Epithelial cell of prostate (primary cell): ENCODE data around the gene KCNA5.

Experiments used
- DNase-seq: peaks from one replicate; pipeline ENCODE4 v3.0.0-alpha.2; 2011; ENCODE audit warnings: low read depth, low spot score
- H3K27ac ChIP-seq: fragments of 450-650 bp; 2 replicates; pipeline ENCODE4 v1.5.1; 2017; ENCODE audit warnings: mild to moderate bottlenecking

Gene KCNA5

DNA sequence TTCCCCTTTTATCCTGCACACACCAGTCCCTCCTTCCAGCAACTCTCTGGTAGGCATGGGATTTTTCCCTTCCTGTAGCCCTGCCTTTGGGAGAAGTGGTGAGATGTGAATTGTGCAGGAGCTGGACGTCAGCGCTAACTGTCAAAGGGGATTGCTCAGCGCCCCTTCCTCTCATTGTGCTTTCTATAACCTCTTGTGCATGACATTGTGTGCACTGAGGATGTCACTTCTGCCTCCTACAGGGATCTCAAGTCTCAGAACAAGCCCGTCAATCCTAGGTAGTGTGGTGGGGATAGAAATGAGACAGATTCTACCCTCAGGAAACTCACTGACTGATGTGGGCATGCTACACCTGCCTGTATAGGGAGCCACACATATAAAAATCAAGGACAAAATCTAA, 8.7 kb downstream of the KCNA5 start:
- no peak for DNase-seq
- H3K27ac ChIP-seq, result no peak overlapping the region

DNA sequence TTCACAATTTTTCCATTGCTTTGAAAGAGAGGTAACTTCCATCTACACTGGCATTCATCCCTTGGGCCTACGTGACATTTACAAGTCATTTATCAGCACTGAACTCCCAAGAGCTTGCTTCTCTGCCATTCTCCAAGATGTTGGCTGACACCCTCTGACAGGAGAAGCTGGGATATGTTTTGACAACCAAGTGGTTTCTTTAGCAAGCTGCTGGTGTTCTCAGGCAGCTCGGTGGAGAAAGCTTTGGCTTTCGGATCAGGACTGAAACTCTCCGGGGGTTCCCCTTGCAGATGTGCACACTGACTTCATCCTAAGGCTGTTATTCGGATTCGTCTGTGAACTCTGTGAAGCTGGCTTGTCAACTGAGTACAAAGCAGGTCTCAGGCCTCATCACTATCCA, 15.7 kb downstream of the KCNA5 start:
- DNase-seq, result no peak
- H3K27ac ChIP-seq, result no peak overlapping the region

- no peak for DNase-seq
These were observed 17.3 kb downstream of the KCNA5 start for GRCh38 chr12:5060958-5061357.

GRCh38 chr12:5063149-5063548, 19.5 kb downstream of the KCNA5 start:
- no peak overlapping the region for H3K27ac ChIP-seq
- no peak for DNase-seq

More at GRCh38 chr12:5060958-5061357, 17.3 kb downstream of the KCNA5 start:
- no peak overlapping the region for H3K27ac ChIP-seq

GRCh38 chr12:5064913-5065490, 21.3 kb downstream of the KCNA5 start:
- H3K27ac ChIP-seq, result no peak overlapping the region
- no peak for DNase-seq

GRCh38 chr12:5066251-5066650, 22.6 kb downstream of the KCNA5 start:
- DNase-seq, result no peak
- H3K27ac ChIP-seq, result no peak overlapping the region

- DNase-seq, result no peak
- no peak overlapping the region for H3K27ac ChIP-seq
These were observed 24.4 kb downstream of the KCNA5 start for GRCh38 chr12:5068126-5068525.

- no peak for DNase-seq
- H3K27ac ChIP-seq, result no peak overlapping the region
These were observed 24.9 kb downstream of the KCNA5 start for GRCh38 chr12:5068619-5069018.

DNA sequence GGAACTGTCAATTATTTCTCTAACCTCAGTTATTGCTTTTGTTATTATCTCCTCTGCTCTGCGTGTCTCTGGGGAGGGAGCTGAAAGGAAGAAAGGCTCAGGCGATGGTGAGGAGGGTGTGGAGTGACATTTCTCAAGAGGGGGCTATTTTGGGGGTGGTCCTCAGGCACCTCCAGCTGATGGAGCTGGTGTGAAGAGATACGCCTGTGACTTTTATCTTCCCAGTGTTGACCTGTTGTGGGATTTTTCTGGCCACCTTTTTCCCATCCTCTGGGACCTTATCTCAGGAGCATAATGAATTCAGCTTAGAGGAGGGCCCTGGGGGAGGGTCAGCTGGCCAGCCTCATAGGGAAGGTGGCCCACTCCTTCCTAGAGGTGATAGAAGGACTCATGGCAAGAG, 26.4 kb downstream of the KCNA5 start:
- DNase-seq, result no peak
- no peak overlapping the region for H3K27ac ChIP-seq

DNA sequence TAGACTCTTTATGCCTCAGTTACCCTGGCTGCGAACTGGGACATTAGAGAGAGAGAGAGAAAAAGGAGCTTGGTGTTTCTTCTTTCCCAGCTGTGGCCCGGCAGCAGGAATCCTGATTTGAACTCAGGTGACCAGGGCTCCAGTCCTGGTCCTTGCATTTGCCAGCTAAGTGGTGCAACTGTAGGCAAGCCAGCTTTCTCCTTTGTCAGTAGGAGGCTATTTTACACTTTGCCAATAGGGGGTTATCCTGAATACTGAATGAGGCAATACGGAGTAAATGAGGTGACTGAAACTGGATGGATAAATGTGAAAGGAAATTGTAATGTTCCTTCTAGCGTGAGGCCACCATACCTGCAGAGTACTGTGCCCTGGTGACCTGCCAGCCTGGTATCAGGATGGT, 27.8 kb downstream of the KCNA5 start:
- H3K27ac ChIP-seq, result no peak overlapping the region
- DNase-seq, result no peak

DNA sequence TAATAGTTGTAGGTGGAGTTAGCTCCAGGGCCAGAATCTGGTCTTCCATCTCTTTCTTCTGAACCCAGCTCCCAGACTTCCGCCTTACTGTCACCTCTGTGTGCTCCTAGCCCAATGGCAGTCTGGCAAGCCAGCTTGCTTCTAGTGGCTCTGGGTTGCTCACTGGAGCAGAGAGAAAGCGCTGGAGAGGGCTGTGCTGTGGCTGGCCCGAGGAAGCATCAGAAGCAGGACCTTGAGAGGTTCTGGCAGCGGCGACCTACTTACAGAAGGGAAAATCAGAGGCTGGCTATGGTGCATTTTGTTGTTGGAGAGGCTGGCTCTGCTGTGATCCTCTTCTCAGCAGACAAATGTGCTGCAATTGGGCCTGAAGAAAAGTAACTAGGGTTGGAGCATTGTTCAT, 28.6 kb downstream of the KCNA5 start:
- no peak overlapping the region for H3K27ac ChIP-seq
- DNase-seq, result no peak

DNA sequence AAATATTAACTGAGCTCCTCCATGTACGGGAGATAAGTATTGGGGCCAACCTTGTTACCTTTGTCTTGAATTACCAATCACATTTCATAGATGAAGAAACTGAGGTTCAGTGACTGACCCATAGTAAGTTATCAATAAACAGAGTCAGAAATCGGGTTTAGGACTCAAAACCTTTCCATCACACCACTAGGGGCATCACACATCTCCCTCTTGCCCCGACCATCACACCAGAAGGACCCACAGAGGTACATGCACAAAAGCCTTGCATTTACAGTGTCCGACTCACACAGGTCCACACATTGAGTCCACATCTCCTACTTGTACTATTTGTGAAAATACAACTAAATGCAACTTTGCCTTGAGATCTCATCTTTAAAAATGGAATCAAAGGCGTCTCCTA, 29.4 kb downstream of the KCNA5 start:
- no peak overlapping the region for H3K27ac ChIP-seq
- no peak for DNase-seq

GRCh38 chr12:5073853-5074252, 30.2 kb downstream of the KCNA5 start:
- DNase-seq, result no peak
- no peak overlapping the region for H3K27ac ChIP-seq

- DNase-seq, result no peak
- no peak overlapping the region for H3K27ac ChIP-seq
These were observed 33.1 kb downstream of the KCNA5 start for GRCh38 chr12:5076761-5077160.

GRCh38 chr12:5078423-5078822, 34.7 kb downstream of the KCNA5 start:
- no peak for DNase-seq

DNA sequence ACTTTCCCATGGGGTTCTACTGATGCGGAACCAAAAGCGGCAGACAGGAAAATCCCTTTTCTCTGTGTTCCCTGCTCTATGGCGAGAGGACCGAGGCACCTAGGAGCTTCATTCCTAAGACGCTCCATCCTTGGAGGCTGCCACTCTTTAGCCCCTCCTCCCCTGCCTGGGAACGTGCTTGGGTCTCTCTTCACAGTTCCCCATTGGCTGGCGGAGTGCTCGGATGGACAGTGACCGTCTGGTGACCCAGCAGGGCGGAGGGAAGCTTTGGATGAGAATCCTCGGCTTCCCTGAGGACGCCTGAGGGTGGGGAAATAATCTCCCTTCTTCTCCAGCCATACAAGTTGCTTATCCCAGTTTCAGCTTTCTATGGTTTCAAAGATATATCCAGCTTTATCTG, 37.3 kb downstream of the KCNA5 start:
- no peak for DNase-seq
- H3K27ac ChIP-seq, result no peak overlapping the region

More at GRCh38 chr12:5078423-5078822, 34.7 kb downstream of the KCNA5 start:
- no peak overlapping the region for H3K27ac ChIP-seq

DNA sequence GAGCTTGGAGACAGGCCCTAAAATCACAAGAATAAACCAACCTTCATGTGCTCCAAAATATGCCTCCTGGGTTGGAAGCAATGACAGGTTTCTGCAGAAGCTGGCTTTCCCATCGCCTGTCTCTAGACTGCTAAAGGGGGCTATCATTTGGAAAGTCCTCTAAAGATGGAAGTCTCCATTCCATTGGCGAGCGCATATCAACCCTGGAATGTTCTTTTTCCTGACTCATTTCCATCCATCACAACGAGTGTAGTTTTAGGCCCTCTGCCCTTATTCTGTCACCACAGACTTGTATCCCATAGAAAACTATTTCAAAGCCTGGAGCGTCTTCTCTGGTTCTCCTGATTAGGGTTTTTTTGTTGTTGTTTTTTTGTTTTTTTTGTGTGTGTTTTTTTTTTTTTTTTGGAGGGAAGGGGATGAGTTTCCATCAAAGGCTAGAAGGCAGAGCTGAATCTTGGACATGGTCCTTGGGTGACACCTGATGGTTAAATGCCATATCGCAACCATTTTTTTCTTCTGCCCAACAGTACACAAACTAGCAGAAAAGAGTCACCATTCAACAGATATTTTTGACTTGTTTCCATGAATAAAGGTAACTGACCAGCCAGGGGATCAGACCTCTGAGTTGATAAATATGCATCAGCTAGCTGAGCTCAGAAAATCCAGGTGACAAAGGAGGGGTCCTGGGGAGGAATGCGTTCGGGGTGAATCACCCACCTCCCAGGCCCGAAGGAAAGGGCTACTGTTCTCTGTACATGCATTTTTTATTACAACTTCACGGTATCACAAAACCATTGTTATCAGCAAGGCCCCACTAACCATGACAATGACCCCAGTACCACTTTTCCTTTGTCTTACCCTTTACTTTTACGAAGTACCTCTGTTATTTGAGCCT, 40.5 kb downstream of the KCNA5 start:
- no peak overlapping the region for H3K27ac ChIP-seq
- no peak for DNase-seq

DNA sequence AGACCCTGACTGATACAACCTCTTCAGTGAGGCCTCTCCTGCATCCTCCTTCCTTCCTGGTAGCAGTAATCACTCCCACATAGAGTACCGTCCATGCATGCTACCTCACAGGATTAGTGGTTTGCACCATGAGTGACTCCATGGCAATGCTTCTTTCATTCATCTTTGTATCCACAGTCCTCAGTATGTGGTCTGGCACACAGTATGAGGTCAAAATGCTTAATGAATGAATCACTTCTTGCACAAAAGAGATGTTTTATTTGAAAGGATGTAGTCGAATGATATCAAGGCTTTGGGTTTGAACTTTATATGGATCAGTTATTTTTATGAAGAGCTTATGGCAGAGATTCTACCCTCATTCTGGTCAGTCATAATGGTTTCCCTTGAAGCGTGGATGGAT, 42.2 kb downstream of the KCNA5 start:
- peak; percentile 44 for DNase-seq

DNA sequence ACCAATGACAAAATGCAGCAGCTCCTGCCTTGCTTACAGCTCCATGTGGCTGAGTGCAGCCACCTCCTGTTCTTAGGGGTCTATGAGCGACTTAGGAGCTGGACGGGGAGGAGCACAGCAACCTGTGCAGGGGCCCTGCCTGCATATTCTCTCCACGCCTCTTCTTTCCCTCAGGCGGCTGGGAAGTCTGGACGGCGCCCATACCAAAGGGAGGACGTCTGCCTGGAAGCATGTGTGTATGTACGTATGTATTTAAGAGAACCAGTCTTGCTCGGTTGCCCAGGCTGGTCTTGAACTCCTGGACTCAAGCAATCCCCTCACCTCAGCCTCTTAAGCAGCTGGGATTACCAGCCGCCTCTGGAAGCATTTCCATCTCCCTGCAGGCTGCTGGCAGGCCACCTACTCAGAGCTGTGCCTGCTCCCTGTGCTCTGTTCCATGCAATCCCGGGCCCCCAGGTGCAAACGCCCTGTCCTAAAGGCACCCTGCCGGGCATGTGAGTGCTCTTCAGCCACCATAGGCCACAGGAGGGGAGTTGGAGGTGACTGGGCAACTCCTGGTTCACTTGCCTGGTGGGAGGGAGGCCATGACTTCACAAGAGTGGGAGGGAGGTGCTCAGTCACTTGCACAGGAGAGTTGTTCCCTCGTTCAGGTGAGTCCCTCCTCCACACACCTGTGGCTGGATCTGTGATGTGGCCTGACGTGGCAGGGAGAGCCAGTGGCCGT, 44.3 kb downstream of the KCNA5 start:
- H3K27ac ChIP-seq, result no peak overlapping the region
- DNase-seq, result no peak

More for the DNA sequence above, 42.2 kb downstream of the KCNA5 start:
- H3K27ac ChIP-seq, result no peak overlapping the region

DNA sequence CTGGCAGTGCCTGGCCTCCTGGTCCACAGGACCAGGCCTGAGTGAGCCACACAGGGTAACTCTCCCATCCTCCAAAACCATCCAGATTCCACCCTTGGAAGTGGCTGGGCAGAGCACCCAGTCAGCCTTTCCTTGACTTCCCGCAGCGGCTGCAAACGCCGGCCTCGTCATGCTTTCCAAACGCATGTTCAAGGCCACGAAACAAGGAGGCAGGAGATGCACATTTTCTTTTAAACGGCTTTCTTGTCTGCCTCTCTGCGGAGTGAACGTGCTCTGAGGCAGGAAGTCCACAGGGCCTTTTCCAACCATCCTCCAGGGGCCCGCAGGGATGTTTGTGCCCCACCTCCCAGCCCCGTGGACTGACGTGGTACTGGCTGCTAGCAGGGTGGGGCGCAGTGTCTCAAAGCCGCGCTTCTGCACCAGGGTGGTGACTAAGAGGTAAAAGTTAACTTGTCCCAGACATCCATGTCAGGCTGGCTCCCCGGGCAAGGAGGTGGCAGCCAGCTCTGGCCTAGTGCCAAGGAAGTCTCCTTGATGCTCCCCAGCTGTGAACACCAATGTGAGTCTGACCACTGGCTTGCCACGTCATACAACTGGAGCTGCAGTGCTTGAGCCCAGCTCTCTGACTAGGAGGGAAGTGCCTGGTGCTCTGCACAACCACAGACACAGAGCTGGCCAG, 45.0 kb downstream of the KCNA5 start:
- no peak for DNase-seq
- no peak overlapping the region for H3K27ac ChIP-seq

- no peak for DNase-seq
- no peak overlapping the region for H3K27ac ChIP-seq
These were observed 50.9 kb downstream of the KCNA5 start for GRCh38 chr12:5094551-5094950.
